Upper lobe of right lung (tissue), 1 donor: ENCODE data around the gene ZNF366. TPM values are rescaled to one million over a fixed set of nuclear protein-coding genes. Genes with fewer than 3 reads are reported as not detected.
A peak's percentile ranks its signal among the peaks of the same experiment; 100 is the strongest.
"Not testable (repeated sequence)": the region's sequence is repeated elsewhere in the genome, so short reads cannot be mapped to it uniquely, and the experiment has no call there.

Experiments
- ATAC-seq: fragments of 200-7000 bp; cut with Tn5 transposase; one replicate; pipeline ENCODE4 v1.9.1; 2020; ENCODE audit warnings: mild to moderate bottlenecking, moderate library complexity
- DNase-seq: peaks from one replicate; pipeline ENCODE4 v3.0.0-alpha.2; 2020
- H3K27ac ChIP-seq: fragments of 200-600 bp; one replicate; pipeline ENCODE4 v1.8.0; 2022
- H3K27me3 ChIP-seq: fragments of 200-600 bp; one replicate; pipeline ENCODE4 v1.8.0; 2022; ENCODE audit warnings: mild to moderate bottlenecking
- H3K36me3 ChIP-seq: fragments of 200-600 bp; one replicate; pipeline ENCODE4 v1.8.0; 2022
- H3K4me1 ChIP-seq: fragments of 200-600 bp; one replicate; pipeline ENCODE4 v1.8.0; 2022
- H3K4me3 ChIP-seq: fragments of 200-600 bp; one replicate; pipeline ENCODE4 v1.8.0; 2022; ENCODE audit warnings: mild to moderate bottlenecking
- H3K9me3 ChIP-seq: fragments of 200-600 bp; one replicate; pipeline ENCODE4 v1.8.0; 2022
- intact Hi-C: fragments of 100-400 bp; cut with DNase I; formaldehyde crosslinking; loops from one replicate; pipeline ENCODE4 v1.11.0; 2022
- total RNA-seq: library from RNA; stranded (reverse); fragmentation: NEBNext Ultra II Directional; extraction: Animal tissue kit (Norgen Biotek cat#: 25700); gene quantifications from one replicate; pipeline ENCODE4 v1.2.1, GENCODE V29; 2021
- TF ChIP-seq, protein P1 (sequence below): fragments of 200-600 bp; IDR thresholded peaks from one replicate; pipeline ENCODE4 v1.8.0; 2022; ENCODE audit warnings: antibody characterized with exemption
- donor health status: DM: no; HTN: yes; CAD: no; lungs with severe emphysema.

ZNF366 gene
- total RNA-seq, 1 donor from 2014 or later: 12.2 TPM

DNA sequence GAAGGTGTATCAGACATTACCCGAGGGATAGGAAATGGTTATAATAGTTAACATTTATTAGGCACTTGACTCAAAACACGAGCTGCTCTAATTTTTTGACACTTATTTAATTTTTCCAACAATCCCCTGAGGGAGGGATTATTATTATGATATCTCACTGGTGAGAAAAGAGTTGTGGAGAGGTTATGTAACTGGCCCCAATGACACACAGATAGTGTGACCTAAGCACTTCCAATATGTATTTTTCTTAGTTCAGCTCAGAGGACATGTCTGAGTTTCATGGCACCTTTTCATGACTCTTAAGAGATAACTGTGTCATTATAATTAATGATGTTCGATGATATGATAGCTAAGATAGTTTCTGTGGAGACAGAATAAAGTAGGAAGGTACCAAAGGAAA is 100.1 kb downstream of the ZNF366 start:
- TF ChIP-seq, protein P1, sequence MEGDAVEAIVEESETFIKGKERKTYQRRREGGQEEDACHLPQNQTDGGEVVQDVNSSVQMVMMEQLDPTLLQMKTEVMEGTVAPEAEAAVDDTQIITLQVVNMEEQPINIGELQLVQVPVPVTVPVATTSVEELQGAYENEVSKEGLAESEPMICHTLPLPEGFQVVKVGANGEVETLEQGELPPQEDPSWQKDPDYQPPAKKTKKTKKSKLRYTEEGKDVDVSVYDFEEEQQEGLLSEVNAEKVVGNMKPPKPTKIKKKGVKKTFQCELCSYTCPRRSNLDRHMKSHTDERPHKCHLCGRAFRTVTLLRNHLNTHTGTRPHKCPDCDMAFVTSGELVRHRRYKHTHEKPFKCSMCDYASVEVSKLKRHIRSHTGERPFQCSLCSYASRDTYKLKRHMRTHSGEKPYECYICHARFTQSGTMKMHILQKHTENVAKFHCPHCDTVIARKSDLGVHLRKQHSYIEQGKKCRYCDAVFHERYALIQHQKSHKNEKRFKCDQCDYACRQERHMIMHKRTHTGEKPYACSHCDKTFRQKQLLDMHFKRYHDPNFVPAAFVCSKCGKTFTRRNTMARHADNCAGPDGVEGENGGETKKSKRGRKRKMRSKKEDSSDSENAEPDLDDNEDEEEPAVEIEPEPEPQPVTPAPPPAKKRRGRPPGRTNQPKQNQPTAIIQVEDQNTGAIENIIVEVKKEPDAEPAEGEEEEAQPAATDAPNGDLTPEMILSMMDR: no peak
- intact Hi-C loops: no loop called here
- H3K4me1 ChIP-seq: peaks cover 7% of the 10 kb centered on the region
- H3K36me3 ChIP-seq: no peaks in the 10 kb centered on the region
- no peak overlapping the region for H3K27ac ChIP-seq
- no peak overlapping the region for H3K4me3 ChIP-seq
- ATAC-seq (no peak), DNase-seq (no peak)
- no peaks in the 10 kb centered on the region for H3K27me3 ChIP-seq
- H3K9me3 ChIP-seq: no peaks in the 10 kb centered on the region

DNA sequence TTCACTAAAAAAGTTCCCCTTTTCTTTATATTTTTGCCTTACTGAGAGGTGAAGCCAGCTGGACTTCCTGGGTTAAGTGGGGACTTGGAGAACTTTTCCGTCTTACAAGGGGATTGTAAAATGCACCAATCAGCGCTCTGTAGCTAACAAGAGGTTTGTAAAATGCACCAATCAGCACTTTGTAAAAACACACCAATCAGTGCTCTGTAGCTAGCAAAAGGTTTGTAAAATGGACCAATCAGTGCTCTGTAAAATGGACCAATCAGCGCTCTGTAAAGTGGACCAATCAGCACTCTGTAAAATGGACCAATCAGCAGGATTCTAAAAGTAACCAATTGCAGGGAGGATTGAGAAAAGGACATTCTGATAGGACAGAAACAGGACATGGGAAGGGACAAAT is 102.4 kb downstream of the ZNF366 start:
- H3K4me3 ChIP-seq, H3K27me3 ChIP-seq, H3K36me3 ChIP-seq, DNase-seq, H3K27ac ChIP-seq, ATAC-seq, H3K4me1 ChIP-seq, H3K9me3 ChIP-seq, intact Hi-C loops: not testable (repeated sequence)

- no peak overlapping the region for H3K4me3 ChIP-seq
- intact Hi-C loops: no loop called here
- peaks cover 10% of the 10 kb centered on the region for H3K9me3 ChIP-seq
- H3K4me1 ChIP-seq: peaks cover 7% of the 10 kb centered on the region
- TF ChIP-seq, protein P1: peak; percentile 46
- H3K27me3 ChIP-seq: no peaks in the 10 kb centered on the region
- H3K36me3 ChIP-seq: no peaks in the 10 kb centered on the region
- DNase-seq (no peak), ATAC-seq (peak; percentile 57)
- H3K27ac ChIP-seq: no peak overlapping the region
These were observed 104.1 kb downstream of the ZNF366 start for GRCh38 chr5:72402959-72403628.

DNA sequence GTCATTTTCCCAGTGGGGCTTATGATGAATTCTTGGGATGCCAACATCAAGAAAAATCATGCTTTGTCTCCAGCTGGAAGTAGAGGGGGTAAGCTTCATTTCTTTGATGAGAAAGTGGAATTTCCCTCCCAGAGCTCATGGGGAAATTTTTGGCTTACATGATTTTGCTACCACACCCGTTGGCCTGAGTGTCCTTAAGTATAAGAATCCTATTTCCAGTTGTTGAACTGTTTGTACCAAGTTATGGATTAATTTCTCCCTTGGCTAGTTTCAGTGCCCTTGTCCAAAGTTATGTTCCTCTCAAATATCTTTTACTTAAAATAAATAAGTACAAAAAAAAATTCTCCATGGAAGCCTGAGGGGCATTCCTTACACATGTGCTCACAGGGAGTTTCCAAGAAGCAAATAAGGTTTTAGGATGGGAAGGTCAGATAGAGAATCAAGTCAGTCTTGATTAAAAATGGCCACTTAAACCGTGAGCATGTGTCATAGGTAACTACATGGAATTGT is 104.8 kb downstream of the ZNF366 start:
- H3K36me3 ChIP-seq: no peaks in the 10 kb centered on the region
- no peaks in the 10 kb centered on the region for H3K27me3 ChIP-seq
- peaks cover 7% of the 10 kb centered on the region for H3K4me1 ChIP-seq
- H3K27ac ChIP-seq: no peak overlapping the region
- TF ChIP-seq, protein P1: no peak
- H3K9me3 ChIP-seq: peaks cover 10% of the 10 kb centered on the region
- intact Hi-C loops: no loop called here
- ATAC-seq (no peak), DNase-seq (no peak)
- no peak overlapping the region for H3K4me3 ChIP-seq

DNA sequence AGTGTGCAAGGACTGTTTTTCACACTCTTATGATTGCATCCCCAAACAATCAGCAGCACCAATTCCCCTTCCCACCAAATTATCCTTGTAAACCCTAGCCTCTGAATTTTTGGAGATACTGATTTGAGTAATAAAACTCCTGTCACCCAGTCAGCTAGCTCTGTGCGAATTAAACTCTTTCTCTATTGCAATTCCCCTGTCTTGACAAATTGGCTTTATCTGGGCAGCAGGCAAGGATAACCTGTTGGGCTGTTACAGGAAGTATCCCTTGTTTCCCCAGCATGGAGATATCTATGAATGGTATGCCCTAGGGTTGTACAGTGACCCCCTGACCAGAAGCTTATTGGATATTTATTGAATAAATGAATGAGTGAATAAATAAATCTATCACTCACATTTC is 106.3 kb downstream of the ZNF366 start:
- H3K27me3 ChIP-seq: no peaks in the 10 kb centered on the region
- intact Hi-C loops: no loop called here
- H3K9me3 ChIP-seq: peaks cover 10% of the 10 kb centered on the region
- no peak for ATAC-seq
- TF ChIP-seq, protein P1: no peak
- H3K36me3 ChIP-seq: no peaks in the 10 kb centered on the region
- DNase-seq: no peak
- no peak overlapping the region for H3K4me3 ChIP-seq
- H3K4me1 ChIP-seq: peaks cover 7% of the 10 kb centered on the region
- no peak overlapping the region for H3K27ac ChIP-seq

DNA sequence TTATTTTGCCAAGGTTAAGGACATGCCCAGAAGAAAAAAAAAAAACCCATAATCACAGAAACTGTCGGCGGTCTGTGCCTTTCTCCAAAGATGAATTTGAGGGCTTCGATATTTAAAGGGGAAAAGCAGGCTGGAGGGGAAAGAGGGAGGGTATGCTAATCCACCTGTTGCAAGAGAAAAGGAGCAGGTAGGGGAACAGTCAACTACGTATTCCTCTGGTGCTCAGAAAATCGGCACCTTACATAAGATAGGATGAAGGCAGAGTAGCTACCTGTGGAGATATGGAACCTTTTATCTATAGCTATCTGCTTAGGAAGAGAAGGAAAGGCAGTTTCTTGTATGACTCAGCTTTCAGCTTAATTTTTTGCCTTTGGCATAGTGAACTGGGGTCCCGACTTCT is 109.4 kb downstream of the ZNF366 start:
- no peak for DNase-seq
- H3K9me3 ChIP-seq: peaks cover 10% of the 10 kb centered on the region
- H3K27ac ChIP-seq: no peak overlapping the region
- TF ChIP-seq, protein P1: no peak
- H3K4me1 ChIP-seq: peaks cover 2% of the 10 kb centered on the region
- ATAC-seq: no peak
- H3K4me3 ChIP-seq: no peak overlapping the region
- intact Hi-C loops: no loop called here
- no peaks in the 10 kb centered on the region for H3K27me3 ChIP-seq
- no peaks in the 10 kb centered on the region for H3K36me3 ChIP-seq
